Testis (tissue), 2 donors: Measurements from ENCODE around the gene RPP30.

Source experiments
- POLR2A ChIP-seq: fragments of 450-650 bp; IDR thresholded peaks from one replicate; pipeline ENCODE4 v1.6.1; 2017; ENCODE audit warnings: antibody characterized with exemption, mild to moderate bottlenecking, moderate library complexity
- TF ChIP-seq, protein P1 (sequence below), 3 experiments: fragments of 450-650 bp in 2 of 3; fragments of 200-600 bp in 1 of 3; sonication (generic) in 1 of 3; IDR thresholded peaks; one replicate each; pipeline ENCODE4 v1.5.1; 2016 to 2019; ENCODE audit warnings: antibody characterized with exemption in 3 of 3, mild to moderate bottlenecking in 2 of 3, moderate library complexity in 1 of 3

GRCh38 chr10:90939116-90939515 is 67.3 kb downstream of the RPP30 start:
- TF ChIP-seq, protein P1, sequence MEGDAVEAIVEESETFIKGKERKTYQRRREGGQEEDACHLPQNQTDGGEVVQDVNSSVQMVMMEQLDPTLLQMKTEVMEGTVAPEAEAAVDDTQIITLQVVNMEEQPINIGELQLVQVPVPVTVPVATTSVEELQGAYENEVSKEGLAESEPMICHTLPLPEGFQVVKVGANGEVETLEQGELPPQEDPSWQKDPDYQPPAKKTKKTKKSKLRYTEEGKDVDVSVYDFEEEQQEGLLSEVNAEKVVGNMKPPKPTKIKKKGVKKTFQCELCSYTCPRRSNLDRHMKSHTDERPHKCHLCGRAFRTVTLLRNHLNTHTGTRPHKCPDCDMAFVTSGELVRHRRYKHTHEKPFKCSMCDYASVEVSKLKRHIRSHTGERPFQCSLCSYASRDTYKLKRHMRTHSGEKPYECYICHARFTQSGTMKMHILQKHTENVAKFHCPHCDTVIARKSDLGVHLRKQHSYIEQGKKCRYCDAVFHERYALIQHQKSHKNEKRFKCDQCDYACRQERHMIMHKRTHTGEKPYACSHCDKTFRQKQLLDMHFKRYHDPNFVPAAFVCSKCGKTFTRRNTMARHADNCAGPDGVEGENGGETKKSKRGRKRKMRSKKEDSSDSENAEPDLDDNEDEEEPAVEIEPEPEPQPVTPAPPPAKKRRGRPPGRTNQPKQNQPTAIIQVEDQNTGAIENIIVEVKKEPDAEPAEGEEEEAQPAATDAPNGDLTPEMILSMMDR (IDR thresholded peaks at IDR 0.05), result no peak
- TF ChIP-seq POLR2A, result no peak
